HAP-1 (cell line): ENCODE results near the gene SLC15A4.

Experiments
- DNase-seq, 2 experiments: peaks; one replicate each; pipeline ENCODE4 v3.0.0-alpha.2; 2016 to 2020; ENCODE audit warnings: low spot score in 2 of 2
- H3K27me3 ChIP-seq: fragments of 250-450 bp; sonication (Bioruptor Pico); 2 replicates; pipeline ENCODE4 v1.5.1; 2020; ENCODE audit warnings: low read depth, mild to moderate bottlenecking, moderate library complexity
- H3K36me3 ChIP-seq: fragments of 250-450 bp; sonication (Bioruptor Pico); replicated peaks from 2 replicates; pipeline ENCODE4 v1.5.1; 2020; ENCODE audit warnings: mild to moderate bottlenecking
- H3K4me1 ChIP-seq: fragments of 250-450 bp; sonication (Bioruptor Pico); 2 replicates; pipeline ENCODE4 v1.5.1; 2020; ENCODE audit warnings: mild to moderate bottlenecking
- H3K4me3 ChIP-seq: fragments of 250-450 bp; sonication (Bioruptor Pico); 2 replicates; pipeline ENCODE4 v1.5.1; 2020; ENCODE audit warnings: mild to moderate bottlenecking, moderate library complexity
- H3K9me3 ChIP-seq: fragments of 250-450 bp; sonication (Bioruptor Pico); 2 replicates; pipeline ENCODE4 v1.5.1; 2020; ENCODE audit warnings: mild to moderate bottlenecking, moderate library complexity
- in situ Hi-C: fragments of 300-500 bp; cut with MboI; formaldehyde crosslinking; loops from 3 replicates; pipeline ENCODE4 v1.14.3; 2020; ENCODE audit warnings: low sequenced_read_pairs, inconsistent platforms, mixed read lengths

Gene SLC15A4

DNA sequence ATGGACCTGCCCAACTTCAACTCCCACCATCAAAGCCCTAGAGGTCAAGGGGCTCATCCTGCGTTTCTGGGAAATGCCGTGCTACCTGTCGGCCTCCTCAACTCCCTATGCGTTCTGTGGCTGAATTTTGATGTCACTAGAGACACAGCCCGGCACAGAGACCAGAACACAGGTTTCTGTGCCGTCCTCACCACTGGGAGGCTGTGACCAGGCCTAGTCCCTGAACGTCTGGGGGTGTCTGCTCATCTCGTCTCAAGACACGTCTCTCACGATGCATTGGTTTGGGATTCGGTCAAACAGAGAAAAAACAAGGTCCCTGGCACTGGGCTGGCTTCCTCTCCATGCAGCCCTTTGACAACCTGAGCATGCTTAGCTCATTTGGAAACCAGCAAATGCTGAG lies 33.5 kb downstream of the SLC15A4 start:
- in situ Hi-C loops: no loop called here
- Histone ChIP-seq H3K4me3 (no peak overlapping the region), H3K36me3 (peaks cover 20% of the 10 kb centered on the region), H3K4me1 (no peaks in the 10 kb centered on the region), H3K9me3 (no peaks in the 10 kb centered on the region), H3K27me3 (no peaks in the 10 kb centered on the region)
- no peak for DNase-seq

DNA sequence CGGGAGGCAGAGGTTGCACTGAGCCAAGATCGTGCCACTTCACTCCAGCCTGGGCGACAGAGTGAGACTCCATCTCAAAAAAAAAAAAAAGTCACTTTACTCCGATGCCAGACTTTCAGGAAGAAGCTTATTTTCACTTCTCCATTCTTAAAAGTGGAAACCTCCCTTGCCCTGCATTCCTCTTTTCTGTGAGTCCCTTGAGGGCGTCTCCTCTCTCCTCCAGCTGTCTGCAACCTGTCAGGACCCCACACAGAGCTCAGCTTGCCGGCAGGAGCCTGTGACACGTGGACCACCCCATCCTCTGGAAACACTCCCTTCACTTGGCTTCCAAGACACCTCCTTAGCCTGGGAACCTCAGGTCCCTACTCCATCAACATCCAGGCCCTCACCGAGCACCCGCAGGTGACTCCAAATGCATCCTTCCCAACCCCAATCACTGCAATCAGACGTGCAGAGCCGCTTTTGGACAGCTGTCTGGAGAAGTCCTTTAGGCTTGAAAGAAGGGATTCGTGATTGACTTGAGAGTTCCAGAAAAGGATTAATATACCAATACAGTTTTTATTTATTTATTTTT lies 34.3 kb downstream of the SLC15A4 start:
- Histone ChIP-seq H3K4me3 (no peak overlapping the region), H3K36me3 (peaks cover 15% of the 10 kb centered on the region), H3K27me3 (no peaks in the 10 kb centered on the region), H3K4me1 (no peaks in the 10 kb centered on the region), H3K9me3 (no peaks in the 10 kb centered on the region)
- no peak for DNase-seq
- in situ Hi-C loops: no loop called here

DNA sequence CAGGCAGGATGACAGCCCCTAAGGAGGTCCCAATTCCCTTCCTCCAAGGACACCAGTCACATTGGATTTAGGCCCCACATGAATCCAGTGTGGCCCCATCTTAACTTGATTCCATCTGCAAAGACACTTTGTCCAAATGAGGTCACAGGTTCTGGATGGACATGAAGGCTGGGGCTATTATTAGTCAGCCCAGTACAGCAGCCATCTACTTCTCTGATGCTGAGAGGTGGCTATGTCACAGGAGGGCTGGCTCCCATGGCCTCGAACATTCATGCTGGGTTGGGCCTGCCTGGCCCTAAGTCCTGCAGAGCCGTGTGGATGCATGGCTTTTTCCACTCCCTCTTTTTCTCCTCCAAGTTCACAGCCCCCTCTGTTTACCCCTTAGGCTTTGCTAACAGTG lies 35.9 kb downstream of the SLC15A4 start:
- Histone ChIP-seq H3K36me3 (peaks cover 5% of the 10 kb centered on the region; the same call in 1 of the 2 replicates), H3K4me1 (no peaks in the 10 kb centered on the region), H3K27me3 (no peaks in the 10 kb centered on the region), H3K9me3 (no peaks in the 10 kb centered on the region), H3K4me3 (no peak overlapping the region)
- in situ Hi-C loops: no loop called here
- no peak for DNase-seq

GRCh38 chr12:128786741-128787391 lies 36.9 kb downstream of the SLC15A4 start:
- no peaks in the 10 kb centered on the region for H3K27me3 ChIP-seq
- no peak for DNase-seq
- in situ Hi-C loops: no loop called here
- no peak overlapping the region for H3K4me3 ChIP-seq
- no peaks in the 10 kb centered on the region for H3K4me1 ChIP-seq
- H3K36me3 ChIP-seq: no peaks in the 10 kb centered on the region
- no peaks in the 10 kb centered on the region for H3K9me3 ChIP-seq

GRCh38 chr12:128784030-128784760 lies 39.6 kb downstream of the SLC15A4 start:
- in situ Hi-C loops: no loop called here
- H3K4me3 ChIP-seq: no peak overlapping the region
- H3K9me3 ChIP-seq: no peaks in the 10 kb centered on the region
- H3K36me3 ChIP-seq: no peaks in the 10 kb centered on the region
- H3K27me3 ChIP-seq: no peaks in the 10 kb centered on the region
- no peaks in the 10 kb centered on the region for H3K4me1 ChIP-seq
- DNase-seq: no peak

GRCh38 chr12:128783129-128783574 lies 40.6 kb downstream of the SLC15A4 start:
- no peak for DNase-seq
- in situ Hi-C loops: no loop called here
- H3K4me3 ChIP-seq: no peak overlapping the region
- no peaks in the 10 kb centered on the region for H3K4me1 ChIP-seq
- no peaks in the 10 kb centered on the region for H3K27me3 ChIP-seq
- no peaks in the 10 kb centered on the region for H3K36me3 ChIP-seq
- no peaks in the 10 kb centered on the region for H3K9me3 ChIP-seq

DNA sequence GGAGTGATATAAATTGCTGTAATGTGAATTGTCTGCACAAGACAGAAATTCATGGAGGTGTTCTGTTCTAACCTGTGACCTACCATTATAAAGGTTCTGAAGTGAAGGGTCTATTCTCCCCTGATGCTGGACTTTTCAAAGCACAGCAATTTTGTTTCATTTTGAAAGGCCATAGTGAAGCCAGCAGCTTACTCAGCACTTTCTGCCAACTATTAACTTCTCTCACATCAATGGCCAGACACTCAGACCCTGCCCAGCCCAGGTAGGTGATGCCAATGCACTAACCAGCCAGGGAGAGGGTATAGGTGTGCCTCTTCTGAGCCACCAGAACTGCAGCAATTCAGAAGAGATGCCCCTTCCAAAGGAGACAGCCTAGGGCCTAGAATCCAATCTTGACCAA lies 43.9 kb downstream of the SLC15A4 start:
- Histone ChIP-seq H3K4me1 (no peaks in the 10 kb centered on the region), H3K4me3 (no peak overlapping the region), H3K36me3 (no peaks in the 10 kb centered on the region), H3K27me3 (no peaks in the 10 kb centered on the region), H3K9me3 (no peaks in the 10 kb centered on the region)
- in situ Hi-C loops: no loop called here
- no peak for DNase-seq

- in situ Hi-C loops: no loop called here
- no peaks in the 10 kb centered on the region for H3K36me3 ChIP-seq
- H3K9me3 ChIP-seq: no peaks in the 10 kb centered on the region
- no peak for DNase-seq
- no peak overlapping the region for H3K4me3 ChIP-seq
- no peaks in the 10 kb centered on the region for H3K4me1 ChIP-seq
- H3K27me3 ChIP-seq: no peaks in the 10 kb centered on the region
Measured at GRCh38 chr12:128772249-128772648, 51.5 kb downstream of the SLC15A4 start.

DNA sequence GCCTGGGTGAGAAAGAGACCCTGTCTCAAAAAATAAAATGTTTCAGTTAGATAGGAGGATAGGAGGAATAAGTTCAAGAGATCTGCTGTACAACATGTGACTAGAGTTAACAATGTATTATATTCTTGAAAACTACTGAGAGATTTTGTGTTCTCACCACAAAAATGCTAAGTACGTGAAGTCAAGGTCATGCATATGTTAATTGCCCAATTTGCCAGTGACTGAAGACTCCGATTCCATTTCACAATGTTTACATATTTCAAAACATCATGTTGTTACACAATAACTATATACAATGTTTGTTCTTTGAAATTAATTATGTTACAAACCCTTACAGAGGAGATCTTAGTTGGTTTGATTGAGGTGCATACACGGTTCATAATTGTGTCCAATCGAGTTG lies 52.1 kb downstream of the SLC15A4 start:
- Histone ChIP-seq H3K9me3 (no peaks in the 10 kb centered on the region), H3K4me1 (no peaks in the 10 kb centered on the region), H3K27me3 (no peaks in the 10 kb centered on the region), H3K4me3 (no peak overlapping the region), H3K36me3 (no peaks in the 10 kb centered on the region)
- DNase-seq: peak in 1 of 2 experiments; percentile 3
- in situ Hi-C loops: no loop called here

GRCh38 chr12:128767518-128767917 lies 56.2 kb downstream of the SLC15A4 start:
- in situ Hi-C loops: no loop called here
- H3K27me3 ChIP-seq: no peaks in the 10 kb centered on the region
- no peaks in the 10 kb centered on the region for H3K36me3 ChIP-seq
- H3K9me3 ChIP-seq: no peaks in the 10 kb centered on the region
- no peak overlapping the region for H3K4me3 ChIP-seq
- no peaks in the 10 kb centered on the region for H3K4me1 ChIP-seq
- no peak for DNase-seq

DNA sequence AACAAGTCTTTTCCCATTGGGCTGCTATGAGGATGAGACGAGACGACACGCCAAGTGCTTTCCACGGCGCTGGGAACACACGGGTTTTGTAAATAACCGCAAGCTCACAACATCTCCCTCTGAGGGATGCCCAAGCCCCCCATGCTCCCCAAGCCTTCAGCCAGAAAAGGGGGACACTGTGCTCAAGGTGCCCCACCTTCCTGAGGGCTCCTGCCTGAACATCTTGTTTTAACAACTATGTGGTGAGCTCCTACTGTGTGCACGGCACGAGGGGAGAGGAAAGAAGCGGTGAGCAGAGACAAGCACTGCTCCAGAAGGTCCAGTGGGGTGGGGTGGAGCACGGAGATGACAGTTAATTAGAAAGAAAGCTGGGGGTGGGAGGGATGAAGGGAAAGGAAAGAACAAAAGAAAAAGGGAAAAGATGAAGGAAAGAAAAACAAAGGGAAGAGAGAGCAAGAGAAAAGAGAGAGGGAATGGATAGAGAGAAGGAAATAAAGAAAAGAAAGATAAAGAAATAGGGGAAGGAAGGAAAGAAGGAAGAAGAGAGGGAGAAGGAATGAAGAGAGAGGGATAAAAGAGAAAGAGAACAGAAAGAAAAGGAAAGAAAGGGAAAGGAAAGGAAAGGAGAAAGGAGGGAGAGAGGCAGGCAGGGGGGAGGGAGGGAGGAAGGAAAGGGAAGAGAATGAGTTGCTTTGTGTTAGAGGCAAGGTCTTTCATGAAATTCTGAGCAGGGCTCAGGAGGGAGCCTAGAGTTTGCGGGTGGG lies 56.8 kb downstream of the SLC15A4 start:
- Histone ChIP-seq H3K27me3 (no peaks in the 10 kb centered on the region), H3K4me3 (no peak overlapping the region), H3K9me3 (no peaks in the 10 kb centered on the region), H3K36me3 (no peaks in the 10 kb centered on the region), H3K4me1 (no peaks in the 10 kb centered on the region)
- in situ Hi-C loops: no loop called here
- no peak for DNase-seq

- DNase-seq: no peak
- Histone ChIP-seq H3K4me1 (no peaks in the 10 kb centered on the region), H3K4me3 (no peak overlapping the region), H3K9me3 (no peaks in the 10 kb centered on the region; the same call in 1 of the 2 replicates), H3K27me3 (no peaks in the 10 kb centered on the region), H3K36me3 (no peaks in the 10 kb centered on the region)
- in situ Hi-C loops: no loop called here
Measured at GRCh38 chr12:128763395-128763794, 60.4 kb downstream of the SLC15A4 start.

DNA sequence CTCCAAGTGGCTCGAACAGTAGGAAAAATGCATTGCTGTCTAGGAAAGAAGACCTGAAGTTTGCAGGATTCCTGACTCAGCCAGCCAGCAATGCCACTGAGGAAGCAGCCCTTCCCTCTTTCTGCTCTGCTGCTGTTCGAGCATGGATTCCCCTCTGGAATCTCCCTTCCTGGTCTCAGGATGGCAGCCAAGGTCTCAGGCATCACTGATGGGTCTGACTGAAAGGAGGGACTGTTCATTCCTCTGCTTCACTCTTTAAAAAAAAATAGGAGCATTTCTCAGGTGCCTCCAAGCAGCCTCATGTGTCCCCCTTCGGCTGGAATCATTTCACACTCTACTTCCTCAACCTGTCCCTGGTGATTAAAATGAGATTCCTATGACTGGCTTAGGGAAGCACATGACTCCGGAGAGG lies 62.4 kb downstream of the SLC15A4 start:
- Histone ChIP-seq H3K36me3 (no peaks in the 10 kb centered on the region), H3K4me1 (no peaks in the 10 kb centered on the region), H3K9me3 (no peaks in the 10 kb centered on the region; the same call in 1 of the 2 replicates), H3K27me3 (no peaks in the 10 kb centered on the region), H3K4me3 (no peak overlapping the region)
- in situ Hi-C loops: no loop called here
- no peak for DNase-seq

GRCh38 chr12:128755566-128755965 lies 68.2 kb downstream of the SLC15A4 start:
- Histone ChIP-seq H3K36me3 (no peaks in the 10 kb centered on the region), H3K4me1 (no peaks in the 10 kb centered on the region), H3K9me3 (no peaks in the 10 kb centered on the region; the same call in 1 of the 2 replicates), H3K4me3 (no peak overlapping the region), H3K27me3 (no peaks in the 10 kb centered on the region)
- no peak for DNase-seq
- in situ Hi-C loops: no loop called here
